Activated CD4-positive, alpha-beta T cell treated with anti-CD3 and anti-CD28 coated beads, Interleukin-2, amount 10 ng/mL, durations not matched to agents 24 days and 14 days (primary cell): ENCODE data around the gene WDR59. TPM values are rescaled to one million over a fixed set of nuclear protein-coding genes. Genes with fewer than 3 reads are reported as not detected.
A peak's percentile ranks its signal among the peaks of the same experiment; 100 is the strongest.
"Not testable (repeated sequence)": the region's sequence is repeated elsewhere in the genome, so short reads cannot be mapped to it uniquely, and the experiment has no call there.

Source experiments
- DNase-seq: peaks from one replicate; pipeline ENCODE4 v3.0.0; 2022
- H3K27ac Mint-ChIP-seq: one replicate; pipeline ENCODE4 v1.8.0; 2022; ENCODE audit warnings: mild to moderate bottlenecking, mixed read lengths
- H3K27me3 Mint-ChIP-seq: one replicate; pipeline ENCODE4 v1.8.0; 2022; ENCODE audit warnings: mixed read lengths
- H3K36me3 Mint-ChIP-seq: one replicate; pipeline ENCODE4 v1.8.0; 2022; ENCODE audit warnings: low read depth, mild to moderate bottlenecking, mixed read lengths
- H3K4me1 Mint-ChIP-seq: one replicate; pipeline ENCODE4 v1.8.0; 2021; ENCODE audit warnings: mixed read lengths
- H3K4me3 Mint-ChIP-seq: one replicate; pipeline ENCODE4 v1.8.0; 2022; ENCODE audit warnings: mild to moderate bottlenecking, moderate library complexity, mixed read lengths
- H3K9me3 Mint-ChIP-seq: one replicate; pipeline ENCODE4 v1.8.0; 2021; ENCODE audit warnings: mixed read lengths
- intact Hi-C: fragments of 100-400 bp; cut with micrococcal nuclease; formaldehyde crosslinking; loops from one replicate; pipeline ENCODE4 v1.15.1; 2023
- total RNA-seq: library from RNA; stranded (reverse); gene quantifications from 2 replicates; pipeline ENCODE4 v1.2.3, GENCODE V29; 2022

The WDR59 gene, protein sequence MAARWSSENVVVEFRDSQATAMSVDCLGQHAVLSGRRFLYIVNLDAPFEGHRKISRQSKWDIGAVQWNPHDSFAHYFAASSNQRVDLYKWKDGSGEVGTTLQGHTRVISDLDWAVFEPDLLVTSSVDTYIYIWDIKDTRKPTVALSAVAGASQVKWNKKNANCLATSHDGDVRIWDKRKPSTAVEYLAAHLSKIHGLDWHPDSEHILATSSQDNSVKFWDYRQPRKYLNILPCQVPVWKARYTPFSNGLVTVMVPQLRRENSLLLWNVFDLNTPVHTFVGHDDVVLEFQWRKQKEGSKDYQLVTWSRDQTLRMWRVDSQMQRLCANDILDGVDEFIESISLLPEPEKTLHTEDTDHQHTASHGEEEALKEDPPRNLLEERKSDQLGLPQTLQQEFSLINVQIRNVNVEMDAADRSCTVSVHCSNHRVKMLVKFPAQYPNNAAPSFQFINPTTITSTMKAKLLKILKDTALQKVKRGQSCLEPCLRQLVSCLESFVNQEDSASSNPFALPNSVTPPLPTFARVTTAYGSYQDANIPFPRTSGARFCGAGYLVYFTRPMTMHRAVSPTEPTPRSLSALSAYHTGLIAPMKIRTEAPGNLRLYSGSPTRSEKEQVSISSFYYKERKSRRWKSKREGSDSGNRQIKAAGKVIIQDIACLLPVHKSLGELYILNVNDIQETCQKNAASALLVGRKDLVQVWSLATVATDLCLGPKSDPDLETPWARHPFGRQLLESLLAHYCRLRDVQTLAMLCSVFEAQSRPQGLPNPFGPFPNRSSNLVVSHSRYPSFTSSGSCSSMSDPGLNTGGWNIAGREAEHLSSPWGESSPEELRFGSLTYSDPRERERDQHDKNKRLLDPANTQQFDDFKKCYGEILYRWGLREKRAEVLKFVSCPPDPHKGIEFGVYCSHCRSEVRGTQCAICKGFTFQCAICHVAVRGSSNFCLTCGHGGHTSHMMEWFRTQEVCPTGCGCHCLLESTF
- 80.6 and 91.5 TPM in 2 replicates for total RNA-seq

DNA sequence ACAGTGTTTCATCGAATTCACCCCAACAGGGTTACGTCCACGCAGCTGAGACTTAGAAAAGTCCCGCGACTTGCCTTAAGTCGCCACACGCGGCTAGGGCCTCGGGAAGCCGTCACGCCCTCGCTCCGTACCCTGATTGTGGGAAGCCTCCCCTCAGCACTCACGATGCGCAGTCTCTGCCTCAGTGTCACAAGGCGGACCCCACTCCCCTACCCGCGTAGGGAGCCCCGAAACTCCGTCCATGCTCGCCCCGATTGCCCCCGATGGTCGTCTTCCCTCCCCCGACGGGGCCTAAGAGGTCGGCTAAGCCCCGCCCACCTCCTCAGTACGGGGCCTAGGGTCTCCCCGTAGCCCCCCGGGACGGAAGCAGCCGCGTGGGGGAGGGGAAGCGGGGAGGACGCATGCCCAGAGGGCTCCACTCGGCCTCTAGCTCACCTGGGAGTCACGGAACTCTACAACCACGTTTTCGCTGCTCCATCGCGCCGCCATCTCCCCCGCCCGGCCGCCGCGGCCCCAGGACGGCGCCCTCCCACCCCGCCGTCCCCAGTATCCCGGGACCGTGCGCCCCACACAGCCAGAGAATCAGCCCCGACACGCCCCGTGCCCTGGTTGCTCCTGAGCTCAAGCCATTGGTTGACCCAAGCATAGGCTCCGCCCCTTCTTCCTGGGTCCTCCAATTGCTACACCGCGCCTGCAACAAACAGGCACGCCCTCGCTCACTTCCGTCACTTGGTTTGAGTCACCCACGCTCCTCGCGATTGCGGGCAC, at the start of gene WDR59:
WDR59 (minus strand) TSS at position 595 of the 768 bp plus-strand sequence; CDS start at position 489, 106 bp downstream.
- Mint-ChIP-seq H3K4me3 (peak within 1 kb of the TSS; percentile 94), H3K27ac (peak within 1 kb of the TSS; percentile 95), H3K36me3 (peaks cover 7% of the 10 kb centered on the region), H3K27me3 (no peaks in the 10 kb centered on the region), H3K4me1 (peaks cover 16% of the 10 kb centered on the region), H3K9me3 (no peaks in the 10 kb centered on the region)
- DNase-seq: peak; percentile 100
- intact Hi-C loops: loop anchor here (1.0 to 10.0 kb wide), 6 partner anchors 14 to 663 kb away; partner anchors contain the start of genes ADAT1, CFDP1, KARS1 and MLKL

GRCh38 chr16:75032655-75033054, 47.7 kb upstream of the WDR59 start:
- peaks cover 26% of the 10 kb centered on the region for H3K36me3 Mint-ChIP-seq
- H3K4me1 Mint-ChIP-seq: peaks cover 4% of the 10 kb centered on the region
- H3K4me3 Mint-ChIP-seq: no peak overlapping the region
- H3K9me3 Mint-ChIP-seq: peaks cover 19% of the 10 kb centered on the region
- DNase-seq: no peak
- intact Hi-C loops: no loop called here
- no peaks in the 10 kb centered on the region for H3K27me3 Mint-ChIP-seq
- no peak overlapping the region for H3K27ac Mint-ChIP-seq

DNA sequence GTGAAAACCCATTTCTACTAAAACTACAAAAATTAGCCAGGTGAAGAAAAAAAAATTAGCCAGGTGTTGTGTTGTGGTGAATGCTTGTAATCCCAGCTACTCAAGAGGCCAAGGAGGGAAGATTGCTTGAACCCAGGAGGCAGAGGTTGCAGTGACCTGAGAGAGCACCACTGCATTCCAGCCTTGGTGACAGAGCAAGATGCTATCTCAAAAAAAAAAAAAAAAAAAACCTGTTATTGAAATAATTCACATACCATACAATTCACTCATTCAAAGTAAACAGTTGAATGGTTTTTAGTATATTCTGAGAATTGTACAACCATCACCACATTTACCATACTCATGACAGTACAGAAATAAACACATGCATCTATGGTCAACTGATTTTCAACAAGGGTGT, 44.9 kb upstream of the WDR59 start:
- Mint-ChIP-seq H3K36me3 (peaks cover 8% of the 10 kb centered on the region), H3K4me1 (peaks cover 7% of the 10 kb centered on the region), H3K27ac (no peak overlapping the region), H3K9me3 (no peaks in the 10 kb centered on the region), H3K4me3 (no peak overlapping the region), H3K27me3 (no peaks in the 10 kb centered on the region)
- intact Hi-C loops: no loop called here
- DNase-seq: no peak

- intact Hi-C loops: no loop called here
- Mint-ChIP-seq H3K9me3 (no peaks in the 10 kb centered on the region), H3K27me3 (no peaks in the 10 kb centered on the region), H3K4me3 (no peak overlapping the region), H3K36me3 (peaks cover 4% of the 10 kb centered on the region), H3K27ac (no peak overlapping the region), H3K4me1 (peaks cover 15% of the 10 kb centered on the region)
- no peak for DNase-seq
These were observed 43.7 kb upstream of the WDR59 start for GRCh38 chr16:75028544-75029135.

DNA sequence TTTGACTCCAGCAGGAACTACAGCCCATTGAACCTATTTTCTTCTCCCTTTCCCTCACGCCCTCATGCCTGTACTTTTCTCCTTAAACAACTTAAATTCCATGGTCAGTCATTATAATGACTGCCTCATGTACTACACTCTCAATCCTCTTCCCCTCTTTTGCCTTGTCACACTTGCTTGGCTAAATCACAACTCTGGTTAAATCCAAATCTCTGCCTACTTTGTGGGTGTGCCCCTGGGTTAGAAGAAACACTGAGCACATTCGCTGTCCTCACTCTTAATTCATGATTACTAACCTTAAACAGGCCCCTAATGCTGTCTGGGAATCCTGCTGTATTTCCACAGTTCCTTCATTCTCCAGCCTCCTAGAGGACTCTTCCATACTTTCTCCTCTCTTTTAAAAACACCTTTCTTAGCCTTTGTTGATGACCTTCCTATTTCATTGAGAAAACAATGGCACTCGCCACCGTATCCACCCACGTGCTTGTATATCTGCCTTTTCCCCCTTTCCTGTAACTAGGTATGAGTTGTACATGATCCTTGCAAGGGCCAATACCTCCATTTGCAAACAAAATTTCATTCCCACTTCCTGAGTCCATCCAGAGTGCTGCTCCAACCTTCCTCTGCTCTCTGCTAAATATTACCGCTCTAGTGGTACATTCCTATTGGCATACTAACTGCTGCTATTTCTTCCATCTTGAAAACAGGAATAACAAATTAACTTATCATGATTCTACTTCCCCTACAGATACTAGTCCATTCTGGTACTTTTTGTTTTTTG, 42.8 kb upstream of the WDR59 start:
- peaks cover 4% of the 10 kb centered on the region for H3K9me3 Mint-ChIP-seq
- H3K27me3 Mint-ChIP-seq: no peaks in the 10 kb centered on the region
- H3K36me3 Mint-ChIP-seq: peaks cover 9% of the 10 kb centered on the region
- H3K4me3 Mint-ChIP-seq: no peak overlapping the region
- H3K4me1 Mint-ChIP-seq: peaks cover 21% of the 10 kb centered on the region
- intact Hi-C loops: no loop called here
- DNase-seq: no peak
- H3K27ac Mint-ChIP-seq: no peak overlapping the region

- Mint-ChIP-seq H3K9me3 (peaks cover 7% of the 10 kb centered on the region), H3K36me3 (peaks cover 10% of the 10 kb centered on the region), H3K27ac (no peak overlapping the region), H3K27me3 (no peaks in the 10 kb centered on the region), H3K4me1 (peaks cover 23% of the 10 kb centered on the region), H3K4me3 (no peak overlapping the region)
- DNase-seq: no peak
- intact Hi-C loops: no loop called here
These were observed 42.0 kb upstream of the WDR59 start for GRCh38 chr16:75026892-75027391.

- Mint-ChIP-seq H3K4me1 (peaks cover 24% of the 10 kb centered on the region), H3K36me3 (peaks cover 16% of the 10 kb centered on the region)
- DNase-seq, H3K4me3 Mint-ChIP-seq, H3K27me3 Mint-ChIP-seq, H3K9me3 Mint-ChIP-seq, intact Hi-C loops, H3K27ac Mint-ChIP-seq: not testable (repeated sequence)
These were observed 41.4 kb upstream of the WDR59 start for GRCh38 chr16:75026239-75026891.

DNA sequence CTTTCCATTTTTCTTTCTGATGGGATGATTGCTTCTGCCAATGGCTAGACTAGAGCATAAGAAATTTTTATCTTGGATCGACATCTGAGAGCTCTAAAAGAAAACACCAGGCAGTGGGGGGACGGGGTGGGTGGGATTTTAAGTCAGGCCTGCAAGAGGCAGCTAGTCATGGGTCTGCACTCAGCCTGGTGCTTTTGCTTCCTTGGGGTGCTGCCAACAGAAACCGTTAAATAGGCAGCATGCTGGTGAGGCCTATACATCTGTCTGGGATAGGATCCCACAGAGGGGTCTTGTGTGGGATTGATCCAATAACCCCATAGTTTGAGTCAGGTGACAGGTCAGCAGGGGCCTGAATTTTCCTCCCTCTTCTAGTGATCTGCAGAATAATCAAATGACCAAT, 40.8 kb upstream of the WDR59 start:
- Mint-ChIP-seq H3K36me3 (peaks cover 22% of the 10 kb centered on the region), H3K27ac (peak overlapping the region; percentile 32), H3K9me3 (peaks cover 11% of the 10 kb centered on the region), H3K27me3 (no peaks in the 10 kb centered on the region), H3K4me1 (peaks cover 26% of the 10 kb centered on the region), H3K4me3 (no peak overlapping the region)
- DNase-seq: no peak
- intact Hi-C loops: no loop called here

- Mint-ChIP-seq H3K4me1 (peaks cover 25% of the 10 kb centered on the region), H3K4me3 (no peak overlapping the region), H3K27ac (peak overlapping the region; percentile 22), H3K36me3 (peaks cover 26% of the 10 kb centered on the region), H3K27me3 (no peaks in the 10 kb centered on the region), H3K9me3 (peaks cover 15% of the 10 kb centered on the region)
- intact Hi-C loops: no loop called here
- DNase-seq: no peak
These were observed 39.7 kb upstream of the WDR59 start for GRCh38 chr16:75024594-75024993.

DNA sequence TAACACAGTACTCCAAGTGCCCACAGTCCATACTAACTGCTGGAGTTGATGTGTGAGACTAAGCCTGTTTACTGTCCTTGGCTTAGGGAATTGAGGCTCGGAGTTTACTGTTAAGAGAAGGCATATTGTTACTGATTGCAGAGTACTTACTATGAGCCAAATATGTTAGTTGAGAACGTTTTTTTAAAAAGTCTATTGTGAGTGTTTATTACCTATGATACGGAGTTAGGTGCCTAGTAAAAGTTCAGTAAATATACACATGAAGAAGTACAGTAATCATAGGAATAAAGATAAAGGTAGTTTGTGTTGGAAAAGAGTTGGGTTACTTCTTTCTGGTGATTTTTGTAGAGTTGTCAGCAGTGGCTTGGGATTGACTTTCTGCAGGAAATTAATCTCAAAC, 39.3 kb upstream of the WDR59 start:
- no peak overlapping the region for H3K4me3 Mint-ChIP-seq

DNA sequence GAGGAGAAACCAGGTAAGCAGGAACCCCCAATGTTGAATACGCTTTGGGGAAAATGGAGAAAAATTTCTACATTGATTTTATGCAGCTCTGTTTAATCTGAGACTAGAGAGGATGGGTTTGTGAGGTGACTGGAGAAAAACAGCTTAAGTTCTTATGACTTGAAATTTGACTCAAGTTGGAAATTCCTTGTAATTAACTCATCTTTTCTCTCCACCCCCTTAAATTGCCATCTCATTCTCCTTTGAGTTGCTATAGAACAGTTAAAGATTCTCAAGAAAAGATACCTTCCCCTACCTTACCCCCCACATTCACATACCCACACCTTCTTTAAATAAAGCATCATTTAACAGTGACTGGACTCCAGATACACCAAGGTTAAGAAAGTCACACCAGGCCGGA, 38.1 kb upstream of the WDR59 start:
- intact Hi-C loops: loop anchor here (1.0 kb wide), 1 partner anchor 11 kb away; no protein-coding TSS in a partner anchor
- peaks cover 27% of the 10 kb centered on the region for H3K4me1 Mint-ChIP-seq
- no peak for DNase-seq
- H3K4me3 Mint-ChIP-seq: peak overlapping the region; percentile 65
- no peaks in the 10 kb centered on the region for H3K27me3 Mint-ChIP-seq
- H3K9me3 Mint-ChIP-seq: peaks cover 15% of the 10 kb centered on the region
- H3K36me3 Mint-ChIP-seq: peaks cover 34% of the 10 kb centered on the region
- peak overlapping the region; percentile 83 for H3K27ac Mint-ChIP-seq

More for the DNA sequence above, 39.3 kb upstream of the WDR59 start:
- Mint-ChIP-seq H3K4me1 (peaks cover 25% of the 10 kb centered on the region), H3K9me3 (peaks cover 15% of the 10 kb centered on the region), H3K36me3 (peaks cover 30% of the 10 kb centered on the region), H3K27ac (peak overlapping the region; percentile 22), H3K27me3 (no peaks in the 10 kb centered on the region)
- DNase-seq: no peak
- intact Hi-C loops: no loop called here

DNA sequence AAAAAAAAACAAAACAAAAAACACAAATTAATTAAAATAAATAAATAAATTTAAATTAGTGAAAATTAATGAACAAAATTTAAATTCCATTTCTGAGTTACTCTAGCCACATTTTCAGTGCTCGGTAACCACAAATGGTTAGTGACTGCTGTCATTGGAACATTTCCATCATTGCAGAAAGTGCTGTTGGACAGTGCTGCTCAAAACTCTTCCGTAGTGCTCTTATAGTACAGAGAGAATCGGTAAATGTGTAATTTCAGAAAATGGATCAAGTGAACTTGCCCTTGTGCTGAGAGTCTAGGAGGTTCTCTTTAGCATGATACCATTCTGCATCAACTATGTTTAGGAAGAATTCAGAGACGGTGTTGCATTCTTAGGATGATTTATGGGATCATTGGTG, 37.6 kb upstream of the WDR59 start:
- Mint-ChIP-seq H3K4me3 (peak overlapping the region; percentile 65), H3K27me3 (no peaks in the 10 kb centered on the region)

More for the DNA sequence above, 37.6 kb upstream of the WDR59 start:
- intact Hi-C loops: no loop called here
- Mint-ChIP-seq H3K9me3 (peaks cover 15% of the 10 kb centered on the region), H3K4me1 (peaks cover 28% of the 10 kb centered on the region), H3K36me3 (peaks cover 35% of the 10 kb centered on the region), H3K27ac (peak overlapping the region; percentile 83)
- no peak for DNase-seq
